T-cell (primary cell): ENCODE measurements around the gene TGM2. TPM values are rescaled to one million over a fixed set of nuclear protein-coding genes. Genes with fewer than 3 reads are reported as not detected.

ENCODE experiments used
- ATAC-seq, 4 experiments: fragments of 200-7000 bp in 3 of 4; fragments of 150-1000 bp in 1 of 4; cut with Tn5 transposase; replicated peaks in 1 of 4; 1 replicate in 3 of 4; 2 replicates in 1 of 4; pipeline ENCODE4 v1.10.0; 2021; ENCODE audit warnings: moderate library complexity in 3 of 4, mild to moderate bottlenecking in 2 of 4, moderate number of reproducible peaks in 1 of 4
- CTCF ChIA-PET, 2 donors: fragments of 300-600 bp; sonication (Branson Sonifier 250); formaldehyde crosslinking; loops; one replicate each; lab custom pipeline; 2022; ENCODE audit warnings: antibody characterized with exemption in 2 of 2; lab: Charles Lee
- POLR2A ChIA-PET, 2 donors: fragments of 300-600 bp; sonication (Branson Sonifier 250); formaldehyde crosslinking; loops; one replicate each; lab custom pipeline; 2022; ENCODE audit warnings: antibody characterized with exemption in 2 of 2; lab: Charles Lee
- DNase-seq, 35 experiments: peaks; one replicate each; pipeline versions ENCODE4 v3.0.0 to v3.0.0-alpha.2; 2013 to 2023
- H3K27ac ChIP-seq: one replicate; pipeline ENCODE4 v1.5.1; 2013; ENCODE audit warnings: low read length
- H3K27me3 ChIP-seq, 2 experiments: replicated peaks in 1 of 2; 1 replicate in 1 of 2; 2 replicates in 1 of 2; pipeline versions ENCODE4 v1.6.1 to v1.7.0; 2013; ENCODE audit warnings: low read length in 1 of 2, mixed read lengths in 1 of 2; ENCODE audit not compliant: control insufficient read depth in 2 of 2, insufficient read depth in 2 of 2; ENCODE audit errors: extremely low read depth in 1 of 2
- H3K36me3 ChIP-seq, 2 donors: 1 replicate in 1 of 2; 2 replicates in 1 of 2; pipeline versions ENCODE4 v1.6.1 to v1.7.0; 2013; ENCODE audit warnings: low read length in 1 of 2; ENCODE audit not compliant: control insufficient read depth in 2 of 2, insufficient read depth in 1 of 2; ENCODE audit errors: extremely low read depth in 1 of 2
- H3K4me1 ChIP-seq, 2 experiments: 1 replicate in 1 of 2; 2 replicates in 1 of 2; pipeline versions ENCODE4 v1.6.1 to v1.7.0; 2013; ENCODE audit warnings: low read length in 2 of 2, mixed read lengths in 1 of 2; ENCODE audit not compliant: insufficient read depth in 2 of 2, control insufficient read depth in 1 of 2; ENCODE audit errors: extremely low read depth in 1 of 2
- H3K4me3 ChIP-seq, 2 donors: 1 replicate in 1 of 2; 2 replicates in 1 of 2; pipeline versions ENCODE4 v1.5.1 to v1.7.0; 2013; ENCODE audit warnings: mild to moderate bottlenecking in 2 of 2, low read length in 1 of 2, moderate library complexity in 1 of 2; ENCODE audit not compliant: control insufficient read depth in 1 of 2; ENCODE audit errors: extremely low read depth in 1 of 2
- H3K9me3 ChIP-seq: 2 replicates; pipeline ENCODE4 v1.7.0; 2013
- H3K27ac Mint-ChIP-seq, 2 donors: one replicate each; pipeline ENCODE4 v1.8.0; 2020 to 2021; ENCODE audit warnings: mild to moderate bottlenecking in 2 of 2, mixed read lengths in 2 of 2
- H3K27me3 Mint-ChIP-seq, 2 donors: one replicate each; pipeline ENCODE4 v1.8.0; 2021 to 2022; ENCODE audit warnings: mixed read lengths in 2 of 2
- H3K36me3 Mint-ChIP-seq: one replicate; pipeline ENCODE4 v1.8.0; 2021; ENCODE audit warnings: mixed read lengths
- H3K4me1 Mint-ChIP-seq, 3 donors: one replicate each; pipeline ENCODE4 v1.8.0; 2020 to 2022; ENCODE audit warnings: mixed read lengths in 3 of 3, mild to moderate bottlenecking in 1 of 3
- H3K4me3 Mint-ChIP-seq, 3 donors: one replicate each; pipeline ENCODE4 v1.8.0; 2020 to 2022; ENCODE audit warnings: mild to moderate bottlenecking in 3 of 3, mixed read lengths in 3 of 3, moderate library complexity in 3 of 3
- H3K9me3 Mint-ChIP-seq, 3 donors: one replicate each; pipeline ENCODE4 v1.8.0; 2020 to 2022; ENCODE audit warnings: mixed read lengths in 3 of 3
- WGBS: methylation state at CpG from one replicate; pipeline ENCODE4 v1.1.5; 2013; ENCODE audit warnings: missing lambda C conversion rate; ENCODE audit not compliant: insufficient coverage; 5-methylcytosine and 5-hydroxymethylcytosine counted together
- total RNA-seq, 35 experiments: library from RNA in 6 of 35; stranded (reverse) in 6 of 35; fragments of 120-200 nt in 1 of 35; gene quantifications; one replicate each; pipeline versions ENCODE4 v1.2.1 to v1.2.4 and lab custom pipeline; 2013 to 2026

The TGM2 gene
- total RNA-seq, 5 donors from 2014 or later (not counting 1 experiment from before 2014, with no cell fraction given) = 0.62 to 1.8 (median 1.2) TPM; not detected in 2

DNA sequence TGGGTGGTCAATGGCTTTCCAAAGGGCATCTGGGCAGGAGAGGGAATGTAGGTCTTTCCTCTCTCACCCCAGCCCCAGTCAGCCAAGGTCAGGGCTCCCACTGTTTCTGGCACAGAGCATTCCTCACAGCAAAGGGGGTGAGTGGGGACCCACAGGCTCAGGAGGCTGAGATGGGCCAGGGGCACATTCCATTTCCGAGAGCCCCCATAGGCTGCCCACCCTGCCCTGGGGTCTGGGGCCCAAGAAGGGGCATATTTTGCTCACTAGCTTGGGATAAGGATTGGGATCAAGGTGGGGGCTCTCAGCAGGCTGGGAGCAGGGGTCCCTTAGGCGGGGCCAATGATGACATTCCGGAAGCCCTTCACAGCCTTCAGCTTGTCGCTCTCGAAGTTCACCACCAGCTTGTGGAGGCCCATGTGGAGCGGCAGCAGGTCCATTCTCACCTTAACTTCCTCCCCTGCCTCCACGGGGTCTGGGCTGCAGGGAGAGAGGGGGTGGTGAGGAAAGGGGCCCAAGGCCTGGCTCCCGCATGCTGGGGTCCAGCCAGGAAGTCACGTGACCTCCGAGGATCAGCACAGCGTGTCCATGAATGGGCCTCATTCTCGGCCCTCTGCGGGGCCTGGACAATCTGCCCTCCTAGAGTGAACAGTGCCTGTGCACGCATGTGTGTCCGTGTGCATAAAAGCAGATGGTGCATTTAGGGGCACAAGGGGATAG lies 35.0 kb downstream of the TGM2 start:
- ChIA-PET POLR2A (no interaction called here), CTCF (no interaction called here)
- no peaks in the 10 kb centered on the region for H3K27me3 Mint-ChIP-seq
- Histone ChIP-seq H3K36me3 (no peaks in the 10 kb centered on the region), H3K4me1 (peaks cover 0 to 5% of the 10 kb centered on the region in 2 experiments), H3K4me3 (no peak overlapping the region), H3K27me3 (peaks cover 0 to 2% of the 10 kb centered on the region in 2 experiments), H3K27ac (no peak overlapping the region), H3K9me3 (no peaks in the 10 kb centered on the region)
- H3K36me3 Mint-ChIP-seq = no peaks in the 10 kb centered on the region
- H3K27ac Mint-ChIP-seq = no peak overlapping the region
- 76% methylated on average over 8 of the region's 15 CpGs for WGBS
- ATAC-seq (no peak), DNase-seq (no peak)
- H3K4me1 Mint-ChIP-seq = peaks cover 6 to 8% (median 6%) of the 10 kb centered on the region in 3 donors
- H3K9me3 Mint-ChIP-seq = no peaks in the 10 kb centered on the region
- H3K4me3 Mint-ChIP-seq = no peak overlapping the region

DNA sequence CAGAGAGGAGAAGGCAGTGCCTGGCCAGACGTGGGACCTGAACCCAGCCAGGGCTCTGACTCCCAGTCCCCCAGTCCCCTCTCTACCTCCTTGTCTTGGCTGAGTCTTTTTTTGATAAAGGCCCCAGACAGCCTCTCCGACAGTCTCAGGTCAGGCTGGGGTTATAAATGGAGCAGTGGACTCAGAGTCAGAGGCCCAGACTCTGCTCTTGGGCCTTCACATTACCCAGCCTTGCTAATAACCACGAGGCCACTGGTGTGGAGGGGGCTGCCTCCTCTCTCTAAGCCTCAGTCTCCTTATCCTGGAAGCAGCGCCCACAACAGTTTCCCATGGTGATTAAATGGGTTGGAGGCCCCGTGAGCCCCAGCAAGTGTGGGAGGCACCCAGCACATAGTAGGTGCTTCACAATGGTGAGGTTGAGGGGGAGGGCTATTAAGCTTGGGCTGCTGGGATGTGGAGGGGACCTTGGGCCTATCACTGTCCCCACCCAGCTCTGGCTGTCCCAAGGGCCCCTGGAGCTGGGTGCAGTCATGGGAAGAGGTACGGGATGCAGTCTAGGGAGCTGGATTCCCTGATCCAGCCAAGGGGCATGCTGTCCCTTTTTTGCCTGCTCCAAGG lies 35.7 kb downstream of the TGM2 start:
- Histone ChIP-seq H3K9me3 (no peaks in the 10 kb centered on the region), H3K36me3 (no peaks in the 10 kb centered on the region), H3K4me3 (no peak overlapping the region), H3K27ac (no peak overlapping the region), H3K27me3 (no peaks in the 10 kb centered on the region), H3K4me1 (no peaks in the 10 kb centered on the region)
- no peaks in the 10 kb centered on the region for H3K36me3 Mint-ChIP-seq
- no peak overlapping the region for H3K4me3 Mint-ChIP-seq
- H3K27me3 Mint-ChIP-seq = no peaks in the 10 kb centered on the region
- no peak overlapping the region for H3K27ac Mint-ChIP-seq
- DNase-seq = no peak
- H3K4me1 Mint-ChIP-seq = peaks cover 2 to 3% (median 2%) of the 10 kb centered on the region in 3 donors
- WGBS = 67% methylated on average over 2 of the region's 6 CpGs
- CTCF ChIA-PET = no interaction called here
- no peak for ATAC-seq
- no peaks in the 10 kb centered on the region for H3K9me3 Mint-ChIP-seq
- POLR2A ChIA-PET = no interaction called here

GRCh38 chr20:38128691-38129090 lies 36.4 kb downstream of the TGM2 start:
- no peaks in the 10 kb centered on the region for H3K27me3 Mint-ChIP-seq
- H3K4me3 Mint-ChIP-seq = no peak overlapping the region
- Histone ChIP-seq H3K4me3 (no peak overlapping the region), H3K27me3 (no peaks in the 10 kb centered on the region), H3K4me1 (no peaks in the 10 kb centered on the region), H3K36me3 (no peaks in the 10 kb centered on the region), H3K27ac (no peak overlapping the region), H3K9me3 (no peaks in the 10 kb centered on the region)
- H3K36me3 Mint-ChIP-seq = no peaks in the 10 kb centered on the region
- no peaks in the 10 kb centered on the region for H3K4me1 Mint-ChIP-seq
- ChIA-PET CTCF (no interaction called here), POLR2A (no interaction called here)
- no peak for ATAC-seq
- WGBS = 93% methylated on average over 2 of the region's 2 CpGs
- H3K9me3 Mint-ChIP-seq = no peaks in the 10 kb centered on the region
- no peak for DNase-seq
- H3K27ac Mint-ChIP-seq = no peak overlapping the region

DNA sequence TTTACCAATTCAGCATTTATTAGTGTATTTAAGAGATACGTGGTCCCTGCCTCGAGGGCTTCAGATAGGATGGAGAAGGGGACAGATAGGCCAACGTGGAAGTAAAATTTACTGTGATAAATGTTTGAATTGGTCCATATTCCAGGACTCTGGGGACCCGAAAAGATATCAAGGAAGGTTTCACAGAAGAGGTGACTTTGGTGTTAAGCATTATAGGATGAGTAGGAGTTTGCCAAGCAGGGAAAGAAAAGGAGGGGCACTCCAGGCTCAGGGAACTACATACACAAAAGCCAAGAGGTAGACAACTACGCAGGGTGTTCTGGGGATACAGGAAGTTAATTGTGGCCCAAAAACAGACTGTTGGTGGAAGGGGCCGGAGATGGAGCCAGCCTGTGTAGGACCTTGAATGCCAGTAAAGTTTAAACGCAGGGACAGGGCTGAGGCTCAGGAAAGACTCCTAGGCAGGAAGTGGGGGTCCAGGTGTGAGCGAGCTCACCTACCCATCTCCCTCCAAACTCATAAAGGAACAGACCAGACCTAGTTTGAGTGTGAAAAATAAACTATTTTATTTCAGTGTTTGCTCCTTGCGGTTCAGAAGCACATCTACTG lies 37.0 kb downstream of the TGM2 start:
- Mint-ChIP-seq H3K27me3 (no peaks in the 10 kb centered on the region), H3K27ac (no peak overlapping the region), H3K9me3 (no peaks in the 10 kb centered on the region), H3K36me3 (no peaks in the 10 kb centered on the region), H3K4me1 (peaks cover 0 to 4% (median 0%) of the 10 kb centered on the region in 3 donors), H3K4me3 (no peak overlapping the region)
- Histone ChIP-seq H3K4me1 (no peaks in the 10 kb centered on the region), H3K27me3 (no peaks in the 10 kb centered on the region), H3K36me3 (no peaks in the 10 kb centered on the region), H3K4me3 (no peak overlapping the region), H3K9me3 (no peaks in the 10 kb centered on the region), H3K27ac (no peak overlapping the region)
- whole genome bisulfite sequencing = 78% methylated on average over 6 of the region's 9 CpGs
- ChIA-PET CTCF (no interaction called here), POLR2A (no interaction called here)
- ATAC-seq (no peak), DNase-seq (no peak)

DNA sequence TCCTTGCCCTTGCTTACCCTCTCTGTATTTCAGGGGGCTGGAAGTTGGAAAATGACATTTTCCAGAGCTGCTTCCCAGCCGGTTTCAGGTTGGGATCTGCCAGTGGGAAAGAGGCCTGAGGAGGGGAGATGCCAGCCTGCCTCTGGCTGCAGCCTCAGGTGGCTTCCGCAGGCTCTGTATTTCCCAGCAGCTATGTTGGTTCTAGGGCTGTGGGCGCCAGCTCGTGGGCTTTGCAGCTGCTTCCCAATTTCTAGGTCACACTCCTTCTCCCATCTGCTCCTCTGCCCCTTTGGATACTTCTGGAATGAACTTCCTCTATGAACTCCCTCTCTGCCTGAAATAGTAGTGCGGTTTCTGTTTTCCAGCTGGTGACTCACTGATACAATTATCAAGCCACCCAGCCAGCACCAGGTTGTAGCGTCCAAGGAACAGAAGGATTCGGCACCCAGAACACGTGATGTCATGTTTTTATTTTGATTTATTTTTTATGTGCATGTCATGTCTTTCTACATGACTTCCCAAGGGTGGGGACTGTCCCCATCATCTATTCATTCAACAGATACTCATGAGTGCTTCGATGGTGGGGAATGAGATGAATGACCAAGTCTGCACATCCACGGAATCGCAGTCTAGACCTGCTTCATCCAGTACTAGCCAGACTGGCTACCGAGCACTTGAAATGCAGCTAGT lies 38.0 kb downstream of the TGM2 start:
- no peak overlapping the region for H3K27ac ChIP-seq
- H3K9me3 Mint-ChIP-seq = no peaks in the 10 kb centered on the region

DNA sequence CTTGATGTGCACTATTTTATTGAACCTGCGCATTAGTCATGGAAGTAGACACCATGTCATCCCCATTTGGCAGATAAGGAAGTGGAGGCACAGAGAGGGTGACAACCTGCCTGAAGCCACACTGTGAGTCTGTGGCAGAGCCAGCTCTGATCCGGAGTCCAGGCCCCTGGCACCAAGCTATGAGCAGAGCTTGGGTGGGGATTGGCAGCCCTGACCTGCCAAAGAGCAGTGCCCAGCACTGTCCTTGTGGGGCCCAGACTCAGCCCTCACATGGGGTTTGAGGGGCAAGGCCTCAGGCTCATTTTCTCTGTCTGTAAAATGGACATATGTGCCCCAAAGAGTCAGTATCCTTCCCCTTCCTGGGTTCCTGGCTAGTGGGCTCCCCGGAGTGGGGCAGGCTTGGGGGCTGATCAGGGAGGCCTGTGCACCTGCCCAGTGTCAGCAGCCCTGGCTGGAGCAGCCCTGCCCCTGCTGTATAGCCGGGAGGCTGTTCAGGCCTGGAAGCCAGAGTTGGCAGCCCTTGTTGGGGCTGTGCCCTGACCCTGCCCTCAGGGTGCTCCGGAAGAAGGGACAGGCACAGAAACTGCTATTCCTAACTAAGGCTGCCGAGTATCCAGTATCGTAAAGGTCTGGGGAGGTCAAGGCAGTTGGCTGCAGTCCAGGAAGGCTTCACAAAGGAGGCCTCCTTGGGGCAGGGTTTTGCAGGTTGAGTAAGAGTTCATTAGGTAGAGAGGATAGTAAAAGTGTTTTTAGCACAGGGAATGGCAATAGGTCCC lies 38.7 kb downstream of the TGM2 start:
- H3K27ac ChIP-seq = no peak overlapping the region
- POLR2A ChIA-PET = no interaction called here
- Mint-ChIP-seq H3K36me3 (no peaks in the 10 kb centered on the region), H3K4me3 (no peak overlapping the region), H3K4me1 (peaks cover 0 to 6% (median 0%) of the 10 kb centered on the region in 3 donors), H3K27me3 (no peaks in the 10 kb centered on the region), H3K9me3 (no peaks in the 10 kb centered on the region), H3K27ac (no peak overlapping the region)
- no peaks in the 10 kb centered on the region for H3K27me3 ChIP-seq
- no peak overlapping the region for H3K4me3 ChIP-seq
- no peak for DNase-seq
- no peak for ATAC-seq
- no peaks in the 10 kb centered on the region for H3K36me3 ChIP-seq
- 93% methylated on average over 7 of the region's 7 CpGs for WGBS
- H3K9me3 ChIP-seq = no peaks in the 10 kb centered on the region
- CTCF ChIA-PET = no interaction called here
- no peaks in the 10 kb centered on the region for H3K4me1 ChIP-seq

More for the DNA sequence above, 38.0 kb downstream of the TGM2 start:
- DNase-seq (no peak), ATAC-seq (no peak)
- CTCF ChIA-PET = no interaction called here
- POLR2A ChIA-PET = no interaction called here
- H3K27ac Mint-ChIP-seq = no peak overlapping the region
- no peak overlapping the region for H3K4me3 Mint-ChIP-seq
- H3K4me1 ChIP-seq = no peaks in the 10 kb centered on the region
- peaks cover 0 to 6% (median 0%) of the 10 kb centered on the region in 3 donors for H3K4me1 Mint-ChIP-seq
- H3K9me3 ChIP-seq = no peaks in the 10 kb centered on the region
- H3K4me3 ChIP-seq = no peak overlapping the region
- no peaks in the 10 kb centered on the region for H3K27me3 ChIP-seq
- H3K36me3 Mint-ChIP-seq = no peaks in the 10 kb centered on the region
- no peaks in the 10 kb centered on the region for H3K36me3 ChIP-seq
- WGBS = 100% methylated on average over 1 of the region's 12 CpGs
- H3K27me3 Mint-ChIP-seq = no peaks in the 10 kb centered on the region
